Measurements from ENCODE around the gene CMYA5. TPM values are rescaled to one million over a fixed set of nuclear protein-coding genes. Genes with fewer than 3 reads are reported as not detected.

The CMYA5 gene
- total and polyA plus RNA-seq, 4 donors: 0.29 to 12.3 (median 0.72) TPM

Small RNA genes within 50 kb of the gene (small RNA-seq; reads per million reads assigned to genes)
- gene AC008496.1 (ENCODE audit: low replicate concordance): not detected

Other genes with a start within 250 kb of the CMYA5 start
- 10 to 100 TPM in 1 of 2 donors, 1 to 10 TPM in 1; 7.0 to 15.4 TPM for gene HOMER1, start 175.7 kb upstream of the CMYA5 start, total RNA-seq
- gene HOMER1, start 175.7 kb upstream of the CMYA5 start, polyA plus RNA-seq: 1 to 10 TPM; 1.2 to 2.0 TPM
- gene TENT2, start 77.4 kb upstream of the CMYA5 start, total RNA-seq: 100 to 1,000 TPM in 1 of 2 donors, 10 to 100 TPM in 1; 65.6 to 173 TPM
- 10 to 100 TPM; 17.3 to 33.2 TPM for gene TENT2, start 77.4 kb upstream of the CMYA5 start, polyA plus RNA-seq

All from lung (tissue), 5 donors.